H9 (cell line): ENCODE measurements around the gene ZBTB48. TPM values are rescaled to one million over a fixed set of nuclear protein-coding genes. Genes with fewer than 3 reads are reported as not detected.

ENCODE experiments used
- DNase-seq: peaks from one replicate; pipeline ENCODE4 v3.0.0-alpha.2; 2017
- H2AFZ ChIP-seq: one replicate; pipeline ENCODE4 v1.6.1; 2013; ENCODE audit warnings: mild to moderate bottlenecking, low read length, control low read depth, moderate library complexity
- H2AK5ac ChIP-seq: 2 replicates; pipeline ENCODE4 v1.6.1; 2013; ENCODE audit warnings: low read length, control low read depth, mixed read lengths; ENCODE audit not compliant: insufficient read length
- H2BK120ac ChIP-seq: one replicate; pipeline ENCODE4 v1.6.1; 2013; ENCODE audit warnings: low read depth, mild to moderate bottlenecking, low read length, control low read depth, inconsistent platforms; ENCODE audit not compliant: poor library complexity, severe bottlenecking
- H2BK12ac ChIP-seq: 2 replicates; pipeline ENCODE4 v1.6.1; 2013; ENCODE audit warnings: low read length, control low read depth, mixed read lengths, low read depth; ENCODE audit not compliant: insufficient read length
- H2BK15ac ChIP-seq: 2 replicates; pipeline ENCODE4 v1.6.1; 2013; ENCODE audit warnings: low read depth, low read length, control low read depth
- H2BK20ac ChIP-seq: one replicate; pipeline ENCODE4 v1.6.1; 2013; ENCODE audit warnings: low read depth, mild to moderate bottlenecking, low read length, control low read depth, inconsistent platforms; ENCODE audit not compliant: poor library complexity, severe bottlenecking
- H2BK5ac ChIP-seq: 2 replicates; pipeline ENCODE4 v1.6.1; 2013; ENCODE audit warnings: low read length, control low read depth, mixed read lengths; ENCODE audit not compliant: insufficient read length
- H3K14ac ChIP-seq: 2 replicates; pipeline ENCODE4 v1.6.1; 2013; ENCODE audit warnings: low read length, control low read depth; ENCODE audit not compliant: insufficient read depth
- H3K18ac ChIP-seq: 2 replicates; pipeline ENCODE4 v1.6.1; 2013; ENCODE audit warnings: low read depth, mild to moderate bottlenecking, mixed read lengths, low read length, control low read depth; ENCODE audit not compliant: insufficient read length
- H3K23ac ChIP-seq: 2 replicates; pipeline ENCODE4 v1.6.1; 2013; ENCODE audit warnings: low read length, control low read depth, mixed read lengths, low read depth; ENCODE audit not compliant: insufficient read length
- H3K23me2 ChIP-seq: 2 replicates; pipeline ENCODE4 v1.6.1; 2013; ENCODE audit warnings: low read depth, mild to moderate bottlenecking, mixed read lengths, low read length, control low read depth; ENCODE audit not compliant: insufficient read length, poor library complexity, severe bottlenecking
- H3K27ac ChIP-seq: 2 replicates; pipeline ENCODE4 v1.5.1; 2013; ENCODE audit warnings: low read length, control low read depth, mixed read lengths, low read depth; ENCODE audit not compliant: insufficient read length
- H3K27me3 ChIP-seq: 2 replicates; pipeline ENCODE4 v1.6.1; 2013; ENCODE audit warnings: low read length, control low read depth, inconsistent platforms; ENCODE audit not compliant: insufficient read depth
- H3K4ac ChIP-seq: 2 replicates; pipeline ENCODE4 v1.6.1; 2013; ENCODE audit warnings: low read depth, mild to moderate bottlenecking, control low read depth, inconsistent platforms, low read length, moderate library complexity
- H3K4me1 ChIP-seq: 2 replicates; pipeline ENCODE4 v1.6.1; 2013; ENCODE audit warnings: low read length, control low read depth, inconsistent platforms; ENCODE audit not compliant: insufficient read depth
- H3K4me2 ChIP-seq: 2 replicates; pipeline ENCODE4 v1.6.1; 2013; ENCODE audit warnings: low read length, control low read depth, mixed read lengths; ENCODE audit not compliant: insufficient read length, insufficient read depth
- H3K56ac ChIP-seq: 2 replicates; pipeline ENCODE4 v1.6.1; 2013; ENCODE audit warnings: low read depth, mild to moderate bottlenecking, mixed read lengths, low read length, control low read depth; ENCODE audit not compliant: insufficient read length
- H3K79me1 ChIP-seq: 2 replicates; pipeline ENCODE4 v1.6.1; 2013; ENCODE audit warnings: low read depth, mild to moderate bottlenecking, moderate library complexity, low read length, control low read depth, inconsistent platforms; ENCODE audit not compliant: insufficient read depth, poor library complexity, severe bottlenecking
- H3K79me2 ChIP-seq: 2 replicates; pipeline ENCODE4 v1.6.1; 2013; ENCODE audit warnings: low read length, control low read depth, inconsistent platforms; ENCODE audit not compliant: insufficient read depth
- H3K9ac ChIP-seq: 2 replicates; pipeline ENCODE4 v1.6.1; 2013; ENCODE audit warnings: low read length, control low read depth, mixed read lengths; ENCODE audit not compliant: insufficient read length; ENCODE audit errors: extremely low read depth
- H3K9me3 ChIP-seq: one replicate; pipeline ENCODE4 v1.6.1; 2013; ENCODE audit warnings: low read depth, low read length, inconsistent platforms; ENCODE audit not compliant: control insufficient read depth
- H3T11ph ChIP-seq: one replicate; pipeline ENCODE4 v1.6.1; 2013; ENCODE audit warnings: mild to moderate bottlenecking, low read length, control low read depth, inconsistent platforms
- H4K20me1 ChIP-seq: one replicate; pipeline ENCODE4 v1.6.1; 2013; ENCODE audit not compliant: control insufficient read depth, insufficient read length, insufficient read depth
- H4K5ac ChIP-seq: 2 replicates; pipeline ENCODE4 v1.6.1; 2013; ENCODE audit warnings: low read depth, mild to moderate bottlenecking, mixed read lengths, low read length, control low read depth; ENCODE audit not compliant: insufficient read length
- H4K8ac ChIP-seq: replicated peaks from 2 replicates; pipeline ENCODE4 v1.6.1; 2013; ENCODE audit warnings: low read length, control low read depth, mixed read lengths, low read depth; ENCODE audit not compliant: insufficient read length
- H4K91ac ChIP-seq: 2 replicates; pipeline ENCODE4 v1.6.1; 2013; ENCODE audit warnings: low read depth, mild to moderate bottlenecking, moderate library complexity, mixed read lengths, low read length, control low read depth; ENCODE audit not compliant: insufficient read length
- H3K27ac Mint-ChIP-seq, 3 experiments: 2 replicates in 2 of 3; 3 replicates in 1 of 3; pipeline ENCODE4 v1.8.0; 2020 to 2021; ENCODE audit warnings: mixed read lengths in 3 of 3, mild to moderate bottlenecking in 1 of 3, moderate library complexity in 1 of 3
- H3K27me3 Mint-ChIP-seq: 2 replicates; pipeline ENCODE4 v1.8.0; 2021; ENCODE audit warnings: low read depth, mild to moderate bottlenecking, moderate library complexity, mixed read lengths
- H3K36me3 Mint-ChIP-seq, 3 experiments: 2 replicates in 2 of 3; 3 replicates in 1 of 3; pipeline ENCODE4 v1.8.0; 2020 to 2021; ENCODE audit warnings: low read depth in 3 of 3, mixed read lengths in 3 of 3; ENCODE audit not compliant: insufficient read depth in 1 of 3
- H3K4me1 Mint-ChIP-seq, 2 experiments: 2 replicates each; pipeline ENCODE4 v1.8.0; 2020; ENCODE audit warnings: mixed read lengths in 2 of 2
- H3K4me3 Mint-ChIP-seq, 2 experiments: 2 replicates in 1 of 2; 3 replicates in 1 of 2; pipeline ENCODE4 v1.8.0; 2020 to 2021; ENCODE audit warnings: mild to moderate bottlenecking in 2 of 2, mixed read lengths in 2 of 2, moderate library complexity in 1 of 2
- H3K9me3 Mint-ChIP-seq, 2 experiments: 2 replicates in 1 of 2; 3 replicates in 1 of 2; pipeline ENCODE4 v1.8.0; 2020; ENCODE audit warnings: mild to moderate bottlenecking in 2 of 2, mixed read lengths in 2 of 2, moderate library complexity in 1 of 2
- CTCF ChIP-seq: fragments of 200-600 bp; sonication (generic); conservative IDR thresholded peaks from 3 replicates; pipeline ENCODE4 v1.8.0; 2021; ENCODE audit warnings: antibody characterized with exemption, mild to moderate bottlenecking
- WGBS: extraction: QIAGEN DNeasy Blood & Tissue Kit; methylation state at CpG from one replicate; pipeline ENCODE4 v1.1.7; 2013; ENCODE audit warnings: missing lambda C conversion rate, low lambda C conversion rate, mixed read lengths; ENCODE audit not compliant: insufficient read length; ENCODE audit errors: extremely low coverage; 5-methylcytosine and 5-hydroxymethylcytosine counted together
- total RNA-seq: library from RNA; stranded (reverse); gene quantifications from 2 replicates; pipeline ENCODE4 v1.2.1, GENCODE V29; 2021

ZBTB48 gene
- total RNA-seq, 1 experiment from 2014 or later = 33.2 TPM

- peaks cover 24 to 66% (median 60%) of the 10 kb centered on the region in 3 experiments; a peak in 6 of 7 replicates for H3K36me3 Mint-ChIP-seq
- H3K23me2 ChIP-seq = no peaks in the 10 kb centered on the region
- H3K27me3 ChIP-seq = no peaks in the 10 kb centered on the region
- H3K23ac ChIP-seq = no peak overlapping the region
- no peak overlapping the region for H2AFZ ChIP-seq
- H2BK20ac ChIP-seq = no peak overlapping the region
- no peaks in the 10 kb centered on the region for H3K79me2 ChIP-seq
- H2BK120ac ChIP-seq = no peak overlapping the region
- WGBS = no CpG with 5 or more reads among the region's 5 CpGs
- H3K4me1 Mint-ChIP-seq = peaks cover 0 to 3% of the 10 kb centered on the region in 2 experiments; a peak in 1 of 4 replicates
- H3K4me2 ChIP-seq = no peak overlapping the region
- no peak overlapping the region for H4K91ac ChIP-seq
- H3T11ph ChIP-seq = no peak overlapping the region
- H3K9ac ChIP-seq = no peak overlapping the region
- H3K9me3 ChIP-seq = no peaks in the 10 kb centered on the region
- no peaks in the 10 kb centered on the region for H3K79me1 ChIP-seq
- no peak overlapping the region for H3K18ac ChIP-seq
- H3K27me3 Mint-ChIP-seq = no peaks in the 10 kb centered on the region
- H2AK5ac ChIP-seq = no peak overlapping the region
- no peak overlapping the region for H2BK15ac ChIP-seq
- H4K20me1 ChIP-seq = no peaks in the 10 kb centered on the region
- no peak overlapping the region for H3K27ac Mint-ChIP-seq
- H3K9me3 Mint-ChIP-seq = no peaks in the 10 kb centered on the region
- no peak overlapping the region for H4K8ac ChIP-seq
- H3K4ac ChIP-seq = no peak overlapping the region
- H2BK5ac ChIP-seq = no peak overlapping the region
- no peak for DNase-seq
- H3K56ac ChIP-seq = no peak overlapping the region
- H3K14ac ChIP-seq = no peak overlapping the region
- no peak overlapping the region for H2BK12ac ChIP-seq
- TF ChIP-seq CTCF = no peak
- H4K5ac ChIP-seq = no peak overlapping the region
- no peaks in the 10 kb centered on the region for H3K4me1 ChIP-seq
- H3K27ac ChIP-seq = no peak overlapping the region
- H3K4me3 Mint-ChIP-seq = no peak overlapping the region
Measured at GRCh38 chr1:6536291-6536690, 43.5 kb upstream of the ZBTB48 start.
